ENCODE results near the gene ZNF169.
"Not testable (repeated sequence)": the region's sequence is repeated elsewhere in the genome, so short reads cannot be mapped to it uniquely, and the experiment has no call there.

The ZNF169 gene

DNA sequence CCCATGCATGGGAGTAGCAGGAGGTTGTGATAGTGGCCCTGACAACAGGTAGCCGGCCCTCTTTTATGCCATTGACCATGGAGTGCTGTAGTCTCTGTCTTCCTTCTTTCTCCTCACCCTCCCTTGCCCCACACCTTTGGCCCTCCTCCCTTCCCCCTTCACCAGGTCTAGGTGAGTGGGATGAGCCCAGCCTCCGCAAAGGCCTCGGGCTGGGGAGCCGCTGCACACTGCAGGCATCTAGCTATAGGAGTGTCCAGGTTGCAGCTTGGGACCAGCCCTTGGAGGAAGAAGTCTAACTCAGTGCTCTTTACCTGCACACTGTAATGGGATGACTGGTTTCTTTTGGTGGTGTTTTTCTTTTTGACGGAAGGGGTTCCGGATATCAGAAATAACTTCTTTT lies 81.7 kb downstream of the ZNF169 start:
- intact Hi-C loops (cut with DNase I); DNase-seq: not testable (repeated sequence)

DNA sequence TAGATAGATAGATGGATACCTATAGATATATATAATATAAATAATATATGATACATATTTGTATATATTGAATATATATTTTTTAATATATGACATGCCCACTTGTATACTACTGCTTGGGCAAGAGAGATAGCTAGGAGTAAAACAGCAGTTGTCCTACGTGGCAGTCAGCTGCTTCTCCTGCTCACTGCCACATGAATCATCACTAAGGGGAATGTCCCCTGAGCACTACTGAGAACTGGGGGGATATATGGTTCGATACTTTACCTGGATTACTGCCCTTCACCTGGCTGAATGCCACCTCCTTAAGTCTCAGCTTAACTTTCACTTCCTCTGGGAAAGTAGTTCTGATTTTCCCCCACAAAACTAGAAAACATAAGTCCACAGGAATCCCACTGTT lies 82.6 kb downstream of the ZNF169 start:
- DNase-seq; intact Hi-C loops (cut with DNase I): not testable (repeated sequence)

DNA sequence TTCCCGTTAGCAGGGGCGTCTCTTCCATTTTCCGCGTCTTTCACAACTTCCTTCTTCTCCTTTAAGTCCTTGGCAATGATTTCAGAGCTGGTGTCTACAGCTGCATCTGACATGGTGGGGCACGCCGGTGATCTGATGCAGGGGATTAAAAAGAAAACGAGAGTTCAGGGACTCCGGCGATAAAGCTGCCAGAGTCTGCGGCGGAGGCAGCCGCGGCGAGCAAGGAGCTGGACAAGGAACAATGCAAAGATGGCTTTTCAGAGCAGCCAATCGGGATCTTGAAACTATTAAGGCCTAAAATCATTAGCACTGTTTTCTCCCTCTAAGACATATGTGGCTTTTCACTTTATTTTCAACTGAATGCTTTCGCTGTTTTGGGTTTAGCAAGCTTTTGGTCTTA lies 88.4 kb downstream of the ZNF169 start:
- intact Hi-C loops (cut with DNase I): not testable (repeated sequence)
- DNase-seq: peak in 1 of 10 donors; percentile 52

DNA sequence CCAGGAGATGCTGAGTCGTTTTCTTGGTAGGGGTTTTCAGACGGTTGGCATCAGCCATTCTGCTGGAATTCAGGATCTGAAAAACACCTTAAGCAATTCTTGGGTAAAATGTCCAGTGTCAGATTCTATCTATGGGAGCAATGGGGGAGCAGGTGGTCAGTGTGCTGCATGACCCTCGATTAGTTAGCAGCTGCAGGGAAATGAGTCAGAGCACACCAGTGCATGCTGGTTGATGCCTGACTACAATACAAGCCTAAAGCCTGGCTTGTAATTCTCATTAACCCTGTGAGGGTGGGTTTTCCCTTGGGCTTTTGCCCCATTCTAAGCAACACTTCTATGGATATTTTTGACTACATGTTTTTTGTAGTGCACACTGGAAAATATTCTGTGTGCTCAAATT lies 89.7 kb downstream of the ZNF169 start:
- DNase-seq; intact Hi-C loops (cut with DNase I): not testable (repeated sequence)
